BJ (cell line): ENCODE results near the gene LIMCH1. TPM values are rescaled to one million over a fixed set of nuclear protein-coding genes. Genes with fewer than 3 reads are reported as not detected.

Source experiments
- CTCF ChIA-PET: fragments of 350-600 bp; formaldehyde crosslinking; extraction: SDS; loops from one replicate; lab custom pipeline; 2021; ENCODE audit warnings: antibody characterized with exemption, inconsistent platforms; lab: Yijun Ruan, JAX
- POLR2A ChIA-PET: fragments of 300-600 bp; sonication (Branson Sonifier 250); formaldehyde crosslinking; extraction: SDS; loops from one replicate; lab custom pipeline; 2021; ENCODE audit warnings: antibody characterized with exemption; lab: Charles Lee
- DNase-seq: peaks from one replicate; pipeline ENCODE4 v3.0.0-alpha.2; 2011; ENCODE audit warnings: low read depth
- H3K27me3 ChIP-seq: 2 replicates; pipeline ENCODE4 v1.6.0; 2011; ENCODE audit warnings: low read length; ENCODE audit not compliant: control insufficient read depth, insufficient read depth
- H3K36me3 ChIP-seq: 2 replicates; pipeline ENCODE4 v1.5.1; 2011; ENCODE audit warnings: low read length; ENCODE audit not compliant: control insufficient read depth, insufficient read depth
- H3K4me3 ChIP-seq: 2 replicates; pipeline ENCODE4 v1.5.1; 2011; ENCODE audit warnings: low read depth, mild to moderate bottlenecking, control low read depth, low read length
- CTCF ChIP-seq: IDR thresholded peaks from 2 replicates; pipeline ENCODE4 v1.5.1; 2011; ENCODE audit warnings: low read depth, mild to moderate bottlenecking, control low read depth, inconsistent platforms, low read length, moderate library complexity; ENCODE audit not compliant: insufficient read depth
- polyA plus RNA-seq: library from polyadenylated mRNA; depleted of rRNA; stranded (reverse); fragments of >200 nt; gene quantifications from 2 replicates; pipeline ENCODE4 v1.2.3, GENCODE V29; 2011

The LIMCH1 gene
- polyA plus RNA-seq, 1 experiment, result 133 TPM

- H3K36me3 ChIP-seq, result no peaks in the 10 kb centered on the region
- no peaks in the 10 kb centered on the region for H3K27me3 ChIP-seq
- DNase-seq, result no peak
- POLR2A ChIA-PET, result no interaction called here
- CTCF ChIA-PET, result no interaction called here
- no peak for TF ChIP-seq CTCF
- H3K4me3 ChIP-seq, result no peak overlapping the region
Observed at GRCh38 chr4:41548305-41548880, 10.4 kb downstream of the LIMCH1 start.

GRCh38 chr4:41549478-41549877, 11.5 kb downstream of the LIMCH1 start:
- POLR2A ChIA-PET, result no interaction called here
- TF ChIP-seq CTCF, result no peak
- Histone ChIP-seq H3K27me3 (no peaks in the 10 kb centered on the region), H3K4me3 (no peak overlapping the region), H3K36me3 (no peaks in the 10 kb centered on the region)
- DNase-seq, result no peak
- CTCF ChIA-PET, result no interaction called here

- Histone ChIP-seq H3K36me3 (no peaks in the 10 kb centered on the region), H3K27me3 (no peaks in the 10 kb centered on the region), H3K4me3 (no peak overlapping the region)
- DNase-seq, result no peak
- ChIA-PET CTCF (no interaction called here), POLR2A (no interaction called here)
- TF ChIP-seq CTCF, result no peak
Observed at GRCh38 chr4:41550308-41550707, 12.4 kb downstream of the LIMCH1 start.

GRCh38 chr4:41551536-41551935, 13.6 kb downstream of the LIMCH1 start:
- H3K4me3 ChIP-seq, result no peak overlapping the region
- CTCF ChIA-PET, result no interaction called here
- H3K27me3 ChIP-seq, result no peaks in the 10 kb centered on the region
- no peak for TF ChIP-seq CTCF
- H3K36me3 ChIP-seq, result no peaks in the 10 kb centered on the region
- no peak for DNase-seq
- POLR2A ChIA-PET, result no interaction called here

- POLR2A ChIA-PET, result no interaction called here
- TF ChIP-seq CTCF, result no peak
Observed at GRCh38 chr4:41554905-41555304, 16.9 kb downstream of the LIMCH1 start.

More at GRCh38 chr4:41554905-41555304, 16.9 kb downstream of the LIMCH1 start:
- no peak for DNase-seq
- CTCF ChIA-PET, result interaction anchor here (0.6 to 1.4 kb wide), 2 partner anchors 11 to 80 kb away, joined by 3 to 5 read pairs; no protein-coding TSS in a partner anchor
- Histone ChIP-seq H3K36me3 (no peaks in the 10 kb centered on the region), H3K4me3 (no peak overlapping the region), H3K27me3 (no peaks in the 10 kb centered on the region)
